IMR-90 (cell line): ENCODE measurements around the gene MGAT5. TPM values are rescaled to one million over a fixed set of nuclear protein-coding genes. Genes with fewer than 3 reads are reported as not detected.

Experiments used
- ATAC-seq: fragments of 200-7000 bp; cut with Tn5 transposase; 2 replicates; pipeline ENCODE4 v1.9.1; 2020; ENCODE audit warnings: low read depth, mild to moderate bottlenecking, moderate library complexity
- BruUV-seq: library from RNA; stranded (reverse); fragments of 400-500 nt; replicated peaks from 2 replicates; lab custom pipeline; 2021; lab: Mats Ljungman, UMichigan
- CTCF ChIA-PET: fragments of 300-600 bp; formaldehyde crosslinking; extraction: SDS; loops from one replicate; lab custom pipeline; 2021; ENCODE audit warnings: antibody characterized with exemption; lab: Yijun Ruan, JAX
- POLR2A ChIA-PET: fragments of 300-600 bp; sonication (Branson Sonifier 250); formaldehyde crosslinking; loops from one replicate; lab custom pipeline; 2022; ENCODE audit warnings: antibody characterized with exemption; ENCODE audit not compliant: unreplicated experiment; lab: Charles Lee
- DNase-seq: peaks from one replicate; pipeline ENCODE4 v3.0.0; 2013
- H2AFZ ChIP-seq: replicated peaks from 2 replicates; pipeline ENCODE3; 2013; ENCODE audit warnings: low read length, mild to moderate bottlenecking; ENCODE audit not compliant: poor library complexity
- H2AK5ac ChIP-seq: 2 replicates; pipeline ENCODE4 v1.6.1; 2013; ENCODE audit warnings: low read depth, low read length, inconsistent platforms
- H2AK9ac ChIP-seq: replicated peaks from 2 replicates; pipeline ENCODE3; 2013; ENCODE audit warnings: mild to moderate bottlenecking, low read depth, low read length, moderate library complexity; ENCODE audit not compliant: poor library complexity
- H2BK120ac ChIP-seq: 2 replicates; pipeline ENCODE4 v1.6.1; 2013; ENCODE audit warnings: low read depth, low read length, inconsistent platforms
- H2BK15ac ChIP-seq: 3 replicates; pipeline ENCODE4 v1.6.1; 2013; ENCODE audit warnings: low read depth, low read length, inconsistent platforms
- H2BK20ac ChIP-seq: 2 replicates; pipeline ENCODE4 v1.6.1; 2013; ENCODE audit warnings: low read depth, mild to moderate bottlenecking, inconsistent platforms, low read length, moderate library complexity
- H2BK5ac ChIP-seq: 2 replicates; pipeline ENCODE4 v1.6.1; 2013; ENCODE audit warnings: mild to moderate bottlenecking, low read depth, low read length, inconsistent platforms; ENCODE audit not compliant: poor library complexity, severe bottlenecking
- H3K14ac ChIP-seq: replicated peaks from 2 replicates; pipeline ENCODE4 v1.6.1; 2013; ENCODE audit warnings: low read depth, low read length, inconsistent platforms
- H3K18ac ChIP-seq: 2 replicates; pipeline ENCODE4 v1.6.1; 2013; ENCODE audit warnings: low read depth, low read length, control low read depth
- H3K23ac ChIP-seq: 2 replicates; pipeline ENCODE4 v1.6.1; 2013; ENCODE audit warnings: low read depth, low read length, inconsistent platforms
- H3K27ac ChIP-seq: 2 replicates; pipeline ENCODE4 v1.5.1; 2013; ENCODE audit warnings: mild to moderate bottlenecking, control low read depth, low read length; ENCODE audit not compliant: insufficient read depth
- H3K27me3 ChIP-seq: 2 replicates; pipeline ENCODE4 v1.6.1; 2013; ENCODE audit warnings: low read length; ENCODE audit not compliant: control insufficient read depth, insufficient read depth
- H3K36me3 ChIP-seq: 2 replicates; pipeline ENCODE4 v1.6.1; 2013; ENCODE audit warnings: low read length, mixed read lengths; ENCODE audit not compliant: control insufficient read depth, insufficient read depth
- H3K4ac ChIP-seq: 2 replicates; pipeline ENCODE4 v1.6.1; 2013; ENCODE audit warnings: low read depth, low read length, inconsistent platforms
- H3K4me1 ChIP-seq: 2 replicates; pipeline ENCODE4 v1.6.1; 2013; ENCODE audit warnings: low read length, mixed read lengths; ENCODE audit not compliant: control insufficient read depth, insufficient read depth
- H3K4me2 ChIP-seq: 2 replicates; pipeline ENCODE4 v1.6.1; 2013; ENCODE audit warnings: low read depth, mild to moderate bottlenecking, control low read depth, low read length, moderate library complexity
- H3K4me3 ChIP-seq: 2 replicates; pipeline ENCODE4 v1.5.1; 2013; ENCODE audit warnings: low read depth, mild to moderate bottlenecking, control low read depth, low read length, moderate library complexity; ENCODE audit not compliant: insufficient read depth
- H3K56ac ChIP-seq: 2 replicates; pipeline ENCODE4 v1.6.1; 2013; ENCODE audit warnings: low read length, inconsistent platforms; ENCODE audit not compliant: insufficient read depth; ENCODE audit errors: extremely low read depth
- H3K79me1 ChIP-seq, 2 experiments: 2 replicates each; pipeline ENCODE4 v1.6.1; 2013; ENCODE audit warnings: low read length in 2 of 2, inconsistent platforms in 1 of 2, low read depth in 1 of 2
- H3K9ac ChIP-seq: 2 replicates; pipeline ENCODE4 v1.6.1; 2013; ENCODE audit warnings: low read depth, low read length, control low read depth
- H3K9me1 ChIP-seq: 2 replicates; pipeline ENCODE4 v1.6.1; 2013; ENCODE audit warnings: low read length, inconsistent platforms; ENCODE audit not compliant: insufficient read depth
- H3K9me3 ChIP-seq: 2 replicates; pipeline ENCODE4 v1.6.1; 2013; ENCODE audit warnings: low read length; ENCODE audit not compliant: control insufficient read depth, insufficient read depth
- H4K20me1 ChIP-seq: 2 replicates; pipeline ENCODE4 v1.6.1; 2013; ENCODE audit warnings: low read length, inconsistent platforms; ENCODE audit not compliant: insufficient read depth
- H4K5ac ChIP-seq: 2 replicates; pipeline ENCODE4 v1.6.1; 2013; ENCODE audit warnings: mild to moderate bottlenecking, low read depth, low read length, control low read depth
- H4K8ac ChIP-seq, 2 experiments: 2 replicates each; pipeline ENCODE4 v1.6.1; 2013; ENCODE audit warnings: low read depth in 2 of 2, low read length in 2 of 2, control low read depth in 1 of 2, inconsistent platforms in 1 of 2
- H4K91ac ChIP-seq: 2 replicates; pipeline ENCODE4 v1.6.1; 2013; ENCODE audit warnings: low read depth, low read length, inconsistent platforms; ENCODE audit not compliant: insufficient read depth
- BHLHE40 ChIP-seq: fragments of 150-350 bp; IDR thresholded peaks from 2 replicates; pipeline ENCODE4 v1.6.1; 2016; ENCODE audit warnings: mild to moderate bottlenecking, low read depth, low read length
- CEBPB ChIP-seq: IDR thresholded peaks from 2 replicates; pipeline ENCODE4 v1.6.1; 2012; ENCODE audit warnings: low read depth, low read length, improper control_type of control experiment
- FOS ChIP-seq: fragments of 150-350 bp; IDR thresholded peaks from 2 replicates; pipeline ENCODE4 v1.6.1; 2016; ENCODE audit warnings: low read depth, low read length
- MAFK ChIP-seq: IDR thresholded peaks from 2 replicates; pipeline ENCODE4 v1.6.1; 2012; ENCODE audit warnings: low read depth, low read length, improper control_type of control experiment
- MAZ ChIP-seq: IDR thresholded peaks from 2 replicates; pipeline ENCODE4 v1.6.1; 2012; ENCODE audit warnings: low read depth, mild to moderate bottlenecking, low read length, improper control_type of control experiment, moderate library complexity, borderline replicate concordance
- MXI1 ChIP-seq: IDR thresholded peaks from 2 replicates; pipeline ENCODE4 v1.6.1; 2012; ENCODE audit warnings: low read depth, mild to moderate bottlenecking, low read length, moderate library complexity, borderline replicate concordance
- NFE2L2 ChIP-seq: fragments of 150-350 bp; IDR thresholded peaks from 2 replicates; pipeline ENCODE4 v1.6.1; 2016; ENCODE audit warnings: low read depth, mild to moderate bottlenecking, low read length
- POLR2A ChIP-seq: IDR thresholded peaks from 2 replicates; pipeline ENCODE4 v1.6.1; 2012; ENCODE audit warnings: mild to moderate bottlenecking, low read depth, low read length
- RAD21 ChIP-seq: IDR thresholded peaks from 2 replicates; pipeline ENCODE4 v1.6.1; 2012; ENCODE audit warnings: low read length, improper control_type of control experiment
- RCOR1 ChIP-seq: IDR thresholded peaks from 2 replicates; pipeline ENCODE4 v1.6.1; 2012; ENCODE audit warnings: mild to moderate bottlenecking, low read length, improper control_type of control experiment; ENCODE audit not compliant: insufficient replicate concordance
- SMC3 ChIP-seq: fragments of 150-350 bp; IDR thresholded peaks from 2 replicates; pipeline ENCODE4 v1.6.1; 2016; ENCODE audit warnings: low read depth, mild to moderate bottlenecking, antibody characterized with exemption, low read length, moderate library complexity
- WGBS, 2 experiments: methylation state at CpG; one replicate each; pipeline versions ENCODE4 v1.1.5 to v1.1.7; 2013; ENCODE audit warnings: missing lambda C conversion rate in 2 of 2; ENCODE audit not compliant: insufficient read length in 1 of 2; ENCODE audit errors: extremely low coverage in 2 of 2; 5-methylcytosine and 5-hydroxymethylcytosine counted together
- dilution Hi-C: fragments of 300-500 bp; cut with HindIII; formaldehyde crosslinking; loops from one replicate; pipeline ENCODE4 v1.14.3; 2018; ENCODE audit warnings: low sequenced_read_pairs; ENCODE audit not compliant: unreplicated experiment
- in situ Hi-C: fragments of 300-500 bp; cut with MboI; formaldehyde crosslinking; loops from 3 replicates; pipeline ENCODE4 v1.14.3; 2019; ENCODE audit warnings: low sequenced_read_pairs, inconsistent platforms, mixed read lengths
- intact Hi-C: fragments of 100-400 bp; cut with micrococcal nuclease; formaldehyde crosslinking; loops from 2 replicates; pipeline ENCODE4 v1.10.0; 2022
- polyA plus RNA-seq, 3 experiments: library from polyadenylated mRNA; depleted of rRNA; stranded (reverse); fragments of >200 nt; gene quantifications; 2 replicates each; pipeline ENCODE4 v1.2.3, GENCODE V29; 2012; ENCODE audit warnings: low replicate concordance in 1 of 3
- total RNA-seq: library from RNA; depleted of rRNA; stranded (reverse); fragments of >200 nt; gene quantifications from 2 replicates; pipeline ENCODE4 v1.2.3, GENCODE V29; 2012
- TF ChIP-seq, protein P1 (sequence below): fragments of 150-350 bp; IDR thresholded peaks from 2 replicates; pipeline ENCODE4 v1.6.1; 2017; ENCODE audit warnings: mild to moderate bottlenecking, antibody characterized with exemption, low read length, low read depth
- TF ChIP-seq, protein P2 (sequence below): fragments of 150-350 bp; IDR thresholded peaks from 2 replicates; pipeline ENCODE4 v1.6.1; 2016; ENCODE audit warnings: low read depth, mild to moderate bottlenecking, low read length, moderate library complexity, borderline replicate concordance
- TF ChIP-seq, protein P3 (sequence below): conservative IDR thresholded peaks from 2 replicates; pipeline ENCODE4 v1.5.1; 2012; ENCODE audit warnings: mild to moderate bottlenecking, low read depth, low read length, improper control_type of control experiment

The MGAT5 gene
- total and polyA plus RNA-seq, 2 of the 4 experiments (the other 2 are of a cell fraction) = 22.9 to 59.9 TPM

DNA sequence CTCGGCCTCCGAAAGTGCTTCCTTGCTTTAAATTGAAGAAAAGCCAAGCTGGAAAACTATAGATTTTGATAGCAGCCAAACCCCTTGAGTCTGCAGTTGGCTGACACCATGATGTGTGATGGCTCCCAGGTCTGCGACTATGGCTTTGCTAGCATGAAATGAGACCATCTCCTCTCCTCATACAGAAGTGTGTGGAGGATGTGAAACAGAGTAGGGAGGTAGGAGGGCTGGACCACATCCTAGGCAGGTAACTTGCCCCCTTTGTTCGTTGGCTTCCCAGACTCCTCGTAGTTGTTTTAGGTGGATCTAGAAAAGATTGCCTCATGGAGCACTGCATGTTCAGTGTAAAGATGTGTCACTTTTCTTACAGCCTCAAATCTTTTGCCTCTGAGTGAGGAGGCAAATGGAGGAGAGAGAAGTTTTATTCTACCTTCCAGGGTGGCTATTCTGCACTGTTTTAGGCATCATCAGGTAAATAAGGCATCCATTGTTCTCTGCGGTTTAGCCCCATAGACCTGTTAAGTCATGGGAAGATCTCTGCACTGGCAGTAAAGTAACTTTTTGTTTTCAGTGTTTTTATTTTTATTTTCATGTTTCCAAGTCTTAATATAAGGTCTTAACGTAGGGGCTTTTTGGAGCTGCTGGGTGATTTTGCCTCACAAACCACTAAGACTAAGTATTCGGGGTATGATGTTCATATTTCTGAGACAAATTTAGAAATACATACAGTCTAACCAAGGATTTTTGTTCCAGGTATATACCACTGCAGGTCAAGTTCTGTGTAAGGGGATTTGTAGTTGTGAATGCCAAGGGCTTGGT lies 40.1 kb downstream of the MGAT5 start:
- H3K79me1 ChIP-seq = peaks cover 23 to 57% of the 10 kb centered on the region in 2 experiments
- H2BK5ac ChIP-seq = no peak overlapping the region
- no peaks in the 10 kb centered on the region for H3K27me3 ChIP-seq
- dilution Hi-C loops = no loop called here
- H3K9me3 ChIP-seq = no peaks in the 10 kb centered on the region
- H3K4me2 ChIP-seq = no peak overlapping the region
- peaks cover 18% of the 10 kb centered on the region; the same call in 1 of the 2 replicates for H4K20me1 ChIP-seq
- 89% methylated on average over 3 of the region's 8 CpGs; no CpG with 5 or more reads in 1 of the 2 experiments for WGBS, 2 experiments
- H2AK5ac ChIP-seq = no peak overlapping the region
- DNase-seq (no peak), ATAC-seq (no peak)
- no peak overlapping the region for H3K4ac ChIP-seq
- no peak overlapping the region for H3K4me3 ChIP-seq
- TF ChIP-seq MXI1 (no peak), MAZ (no peak), RAD21 (no peak), SMC3 (no peak), BHLHE40 (no peak), MAFK (no peak), FOS (no peak), POLR2A (no peak), CEBPB (no peak), NFE2L2 (no peak), RCOR1 (no peak)
- TF ChIP-seq, protein P1, sequence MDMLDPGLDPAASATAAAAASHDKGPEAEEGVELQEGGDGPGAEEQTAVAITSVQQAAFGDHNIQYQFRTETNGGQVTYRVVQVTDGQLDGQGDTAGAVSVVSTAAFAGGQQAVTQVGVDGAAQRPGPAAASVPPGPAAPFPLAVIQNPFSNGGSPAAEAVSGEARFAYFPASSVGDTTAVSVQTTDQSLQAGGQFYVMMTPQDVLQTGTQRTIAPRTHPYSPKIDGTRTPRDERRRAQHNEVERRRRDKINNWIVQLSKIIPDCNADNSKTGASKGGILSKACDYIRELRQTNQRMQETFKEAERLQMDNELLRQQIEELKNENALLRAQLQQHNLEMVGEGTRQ = no peak
- TF ChIP-seq, protein P2, sequence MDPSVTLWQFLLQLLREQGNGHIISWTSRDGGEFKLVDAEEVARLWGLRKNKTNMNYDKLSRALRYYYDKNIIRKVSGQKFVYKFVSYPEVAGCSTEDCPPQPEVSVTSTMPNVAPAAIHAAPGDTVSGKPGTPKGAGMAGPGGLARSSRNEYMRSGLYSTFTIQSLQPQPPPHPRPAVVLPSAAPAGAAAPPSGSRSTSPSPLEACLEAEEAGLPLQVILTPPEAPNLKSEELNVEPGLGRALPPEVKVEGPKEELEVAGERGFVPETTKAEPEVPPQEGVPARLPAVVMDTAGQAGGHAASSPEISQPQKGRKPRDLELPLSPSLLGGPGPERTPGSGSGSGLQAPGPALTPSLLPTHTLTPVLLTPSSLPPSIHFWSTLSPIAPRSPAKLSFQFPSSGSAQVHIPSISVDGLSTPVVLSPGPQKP = no peak
- TF ChIP-seq, protein P3, sequence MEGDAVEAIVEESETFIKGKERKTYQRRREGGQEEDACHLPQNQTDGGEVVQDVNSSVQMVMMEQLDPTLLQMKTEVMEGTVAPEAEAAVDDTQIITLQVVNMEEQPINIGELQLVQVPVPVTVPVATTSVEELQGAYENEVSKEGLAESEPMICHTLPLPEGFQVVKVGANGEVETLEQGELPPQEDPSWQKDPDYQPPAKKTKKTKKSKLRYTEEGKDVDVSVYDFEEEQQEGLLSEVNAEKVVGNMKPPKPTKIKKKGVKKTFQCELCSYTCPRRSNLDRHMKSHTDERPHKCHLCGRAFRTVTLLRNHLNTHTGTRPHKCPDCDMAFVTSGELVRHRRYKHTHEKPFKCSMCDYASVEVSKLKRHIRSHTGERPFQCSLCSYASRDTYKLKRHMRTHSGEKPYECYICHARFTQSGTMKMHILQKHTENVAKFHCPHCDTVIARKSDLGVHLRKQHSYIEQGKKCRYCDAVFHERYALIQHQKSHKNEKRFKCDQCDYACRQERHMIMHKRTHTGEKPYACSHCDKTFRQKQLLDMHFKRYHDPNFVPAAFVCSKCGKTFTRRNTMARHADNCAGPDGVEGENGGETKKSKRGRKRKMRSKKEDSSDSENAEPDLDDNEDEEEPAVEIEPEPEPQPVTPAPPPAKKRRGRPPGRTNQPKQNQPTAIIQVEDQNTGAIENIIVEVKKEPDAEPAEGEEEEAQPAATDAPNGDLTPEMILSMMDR = no peak
- in situ Hi-C loops = no loop called here
- BruUV-seq = no TSS peak
- H2BK15ac ChIP-seq = no peak overlapping the region
- ChIA-PET POLR2A (no interaction called here), CTCF (no interaction called here)
- peaks cover 22% of the 10 kb centered on the region for H3K9me1 ChIP-seq
- no peak overlapping the region for H3K23ac ChIP-seq
- no peak overlapping the region for H2BK120ac ChIP-seq
- H4K8ac ChIP-seq = no peak overlapping the region
- H2BK20ac ChIP-seq = no peak overlapping the region
- intact Hi-C loops = no loop called here
- H3K27ac ChIP-seq = no peak overlapping the region
- no peak overlapping the region for H2AFZ ChIP-seq
- no peak overlapping the region for H3K18ac ChIP-seq
- peaks cover 8% of the 10 kb centered on the region for H3K4me1 ChIP-seq
- H2AK9ac ChIP-seq = no peak overlapping the region
- H3K9ac ChIP-seq = no peak overlapping the region
- H3K56ac ChIP-seq = no peak overlapping the region
- H4K5ac ChIP-seq = no peak overlapping the region
- H4K91ac ChIP-seq = no peak overlapping the region
- H3K14ac ChIP-seq = no peak overlapping the region
- peaks cover 12% of the 10 kb centered on the region for H3K36me3 ChIP-seq
